HG03066 (cell line): ENCODE data around the gene SCN5A.

Source experiments
- ATAC-seq: cut with Tn5 transposase; IDR thresholded peaks from one replicate; pipeline ENCODE4 v1.9.1; 2021; ENCODE audit warnings: low read depth; ENCODE audit not compliant: unreplicated experiment

SCN5A gene

GRCh38 chr3:38548154-38548931 lies 101.1 kb downstream of the SCN5A start:
- no peak for ATAC-seq

- no peak for ATAC-seq
Measured at GRCh38 chr3:38545983-38546382, 103.5 kb downstream of the SCN5A start.

- no peak for ATAC-seq
Measured at GRCh38 chr3:38545550-38545949, 103.9 kb downstream of the SCN5A start.

- ATAC-seq = no peak
Measured at GRCh38 chr3:38544926-38545325, 104.6 kb downstream of the SCN5A start.

GRCh38 chr3:38543586-38543985 lies 105.9 kb downstream of the SCN5A start:
- no peak for ATAC-seq

- no peak for ATAC-seq
Measured at GRCh38 chr3:38542401-38543298, 106.8 kb downstream of the SCN5A start.

- no peak for ATAC-seq
Measured at GRCh38 chr3:38541806-38542205, 107.7 kb downstream of the SCN5A start.

GRCh38 chr3:38538773-38539353 lies 110.6 kb downstream of the SCN5A start:
- no peak for ATAC-seq

- ATAC-seq = no peak
Measured at GRCh38 chr3:38536671-38537070, 112.8 kb downstream of the SCN5A start.

GRCh38 chr3:38534604-38535003 lies 114.9 kb downstream of the SCN5A start:
- ATAC-seq = no peak

GRCh38 chr3:38534180-38534579 lies 115.3 kb downstream of the SCN5A start:
- no peak for ATAC-seq

- ATAC-seq = no peak
Measured at GRCh38 chr3:38533285-38533976, 116.1 kb downstream of the SCN5A start.

- ATAC-seq = no peak
Measured at GRCh38 chr3:38532529-38532928, 117.0 kb downstream of the SCN5A start.

- ATAC-seq = no peak
Measured at GRCh38 chr3:38528457-38528856, 121.0 kb downstream of the SCN5A start.

- ATAC-seq = no peak
Measured at GRCh38 chr3:38526792-38527191, 122.7 kb downstream of the SCN5A start.

- no peak for ATAC-seq
Measured at GRCh38 chr3:38524141-38524739, 125.2 kb downstream of the SCN5A start.

- ATAC-seq = no peak
Measured at GRCh38 chr3:38522002-38522401, 127.5 kb downstream of the SCN5A start.

- ATAC-seq = no peak
Measured at GRCh38 chr3:38521391-38521987, 128.0 kb downstream of the SCN5A start.

GRCh38 chr3:38519651-38520050 lies 129.8 kb downstream of the SCN5A start:
- ATAC-seq = no peak

GRCh38 chr3:38519000-38519399 lies 130.5 kb downstream of the SCN5A start:
- no peak for ATAC-seq
